GM12891 (cell line): Measurements from ENCODE around the gene ITGB1BP1.

Experiments
- PAX5 ChIP-seq: IDR thresholded peaks from 2 replicates; pipeline ENCODE4 v1.6.1; 2011; ENCODE audit warnings: low read length, moderate library complexity, mild to moderate bottlenecking; ENCODE audit not compliant: insufficient read depth, severe bottlenecking
- POLR2A ChIP-seq: IDR thresholded peaks from 2 replicates; pipeline ENCODE4 v1.6.1; 2011; ENCODE audit warnings: low read depth, low read length, control low read depth
- POLR2AphosphoS5 ChIP-seq: IDR thresholded peaks from 2 replicates; pipeline ENCODE4 v1.6.1; 2011; ENCODE audit warnings: low read depth, low read length, control low read depth
- SPI1 ChIP-seq: IDR thresholded peaks from 2 replicates; pipeline ENCODE4 v1.6.1; 2011; ENCODE audit warnings: low read depth, low read length, control low read depth
- TAF1 ChIP-seq: IDR thresholded peaks from 2 replicates; pipeline ENCODE4 v1.6.1; 2011; ENCODE audit warnings: low read depth, low read length, control low read depth

DNA sequence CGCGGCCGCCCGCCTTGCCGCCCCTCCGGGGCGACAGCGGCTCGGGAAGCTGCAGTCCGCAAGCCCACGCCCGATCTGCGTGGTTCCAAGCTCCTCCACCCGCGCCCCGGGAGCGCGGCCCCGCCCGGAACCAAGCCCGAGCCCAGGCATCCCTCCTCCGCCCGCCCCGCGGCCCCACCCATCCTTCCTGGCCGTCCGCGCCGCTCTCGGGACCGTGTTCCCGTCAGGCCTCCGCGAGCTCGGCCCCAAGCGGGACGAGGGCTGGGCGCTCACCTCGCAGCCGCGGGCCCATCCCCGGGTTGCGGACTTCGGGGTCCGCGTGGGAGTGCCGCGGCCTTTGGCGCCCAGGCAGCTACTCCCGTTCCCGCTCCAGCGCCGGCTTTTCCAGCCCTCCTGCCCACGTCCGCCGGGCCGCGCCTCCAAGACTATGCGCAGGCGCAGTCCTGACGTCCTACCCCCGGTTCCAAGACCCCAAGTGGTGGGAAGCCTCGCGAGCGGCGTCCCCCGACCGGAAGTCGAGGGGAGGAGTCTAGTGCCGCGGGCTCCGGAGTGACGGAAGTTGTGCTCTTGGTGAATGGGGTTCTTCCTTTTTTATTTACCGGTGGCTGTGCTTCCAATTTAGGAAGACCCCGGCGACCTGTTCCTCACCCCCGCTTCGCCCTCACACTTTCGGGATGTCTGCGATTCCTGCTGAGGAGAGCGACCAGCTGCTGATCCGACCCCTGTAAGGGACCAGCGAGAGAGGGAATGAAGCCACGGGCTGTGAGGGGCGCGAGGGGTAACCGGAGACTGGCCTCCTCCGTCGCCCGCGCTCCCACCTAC lies at the start of gene ITGB1BP1, which contains the start of gene CPSF3:
- TF ChIP-seq POLR2AphosphoS5 (peak; percentile 15; the same call in 1 of the 2 replicates), POLR2A (peak; percentile 44; the same call in 1 of the 2 replicates), TAF1 (peak; percentile 5; the same call in 1 of the 2 replicates), SPI1 (peak; percentile 39; the same call in 1 of the 2 replicates), PAX5 (no peak)
